ENCODE results near the gene AADACL2. TPM values are rescaled to one million over a fixed set of nuclear protein-coding genes. Genes with fewer than 3 reads are reported as not detected.

Gene AADACL2
- total RNA-seq, 1 experiment from 2014 or later, result not detected

GRCh38 chr3:151804267-151804666 lies 70.5 kb downstream of the AADACL2 start:
- DNase-seq (ENCODE audit: low read depth), result no peak

- no peak for DNase-seq (ENCODE audit: low read depth)
Measured at GRCh38 chr3:151806838-151807237, 73.1 kb downstream of the AADACL2 start.

Other genes starting within 250 kb of the AADACL2 start
- not detected in 2 replicates for gene AADAC, start 80.2 kb downstream of the AADACL2 start, total RNA-seq (2014; rRNA removed)
- gene SUCNR1, start 139.7 kb downstream of the AADACL2 start, total RNA-seq (2014; rRNA removed), result 0.06 TPM in 1 of 2 replicates, not detected in the other